MV-4-11 (cell line): ENCODE results near the gene TEX35.

Experiments
- DNase-seq: peaks from one replicate; lab custom pipeline; 2025; lab: John Stamatoyannopoulos, UW

TEX35 gene

GRCh38 chr1:178520803-178521202, 7.9 kb downstream of the TEX35 start:
- no peak for DNase-seq

GRCh38 chr1:178521241-178521640, 8.3 kb downstream of the TEX35 start:
- DNase-seq: no peak

GRCh38 chr1:178527117-178527516, 14.2 kb downstream of the TEX35 start:
- no peak for DNase-seq

GRCh38 chr1:178528228-178528952, 15.5 kb downstream of the TEX35 start:
- no peak for DNase-seq

- no peak for DNase-seq
These were observed 16.0 kb downstream of the TEX35 start for GRCh38 chr1:178528953-178529335.

DNA sequence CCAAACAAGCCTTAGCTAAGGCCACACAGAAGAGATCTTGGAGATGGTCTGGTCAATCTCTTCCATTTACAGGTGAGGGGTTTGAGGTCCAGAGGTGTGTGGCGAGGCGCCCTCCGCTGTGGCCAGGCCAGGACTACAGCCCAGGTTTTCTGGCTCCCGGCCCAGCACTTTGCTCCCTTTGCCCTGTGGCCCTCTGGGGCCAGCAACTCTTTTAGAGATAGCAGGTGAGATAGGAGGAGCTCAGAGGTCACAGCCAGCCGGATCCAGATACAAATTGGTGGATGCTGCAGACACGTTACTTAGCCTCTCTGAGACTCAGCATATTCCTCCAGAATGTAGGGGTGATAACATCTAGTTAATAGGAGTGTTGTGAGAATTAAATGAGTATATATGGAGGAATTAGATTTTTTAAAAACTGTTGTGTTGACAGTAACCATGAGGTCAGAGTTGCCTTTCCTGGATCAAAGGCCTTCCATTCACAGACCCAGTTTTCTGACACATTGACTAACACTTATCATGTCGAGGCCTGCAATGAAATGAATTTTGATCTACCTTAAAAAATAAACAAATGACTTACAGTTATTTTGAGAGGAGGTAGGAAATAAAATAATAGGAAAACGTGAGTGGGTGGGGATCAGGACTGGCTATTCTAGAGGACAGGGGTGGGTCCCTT, 16.6 kb downstream of the TEX35 start:
- DNase-seq: no peak

- no peak for DNase-seq
These were observed 17.1 kb downstream of the TEX35 start for GRCh38 chr1:178530037-178530402.

GRCh38 chr1:178530502-178530901, 17.6 kb downstream of the TEX35 start:
- no peak for DNase-seq

GRCh38 chr1:178531887-178532286, 19.0 kb downstream of the TEX35 start:
- no peak for DNase-seq

DNA sequence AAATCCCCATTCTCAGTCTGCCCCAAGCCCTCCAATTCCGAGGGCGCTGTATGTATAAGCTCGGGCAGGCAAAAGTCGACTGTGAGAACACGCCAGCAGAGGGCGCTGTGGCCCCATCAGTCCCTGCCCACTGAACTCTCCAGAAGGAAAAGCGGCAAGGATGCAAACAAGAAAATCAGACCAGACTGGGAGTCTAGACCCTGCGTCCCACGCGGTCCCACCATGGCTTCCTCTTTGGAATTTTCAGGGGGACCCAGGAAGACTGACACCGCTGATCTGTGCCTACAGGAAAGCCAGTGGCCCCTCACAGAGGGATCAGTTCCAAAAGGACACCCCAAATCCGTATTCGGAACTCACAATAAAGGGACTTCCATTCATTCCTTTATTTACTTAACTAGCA, 19.5 kb downstream of the TEX35 start:
- DNase-seq: peak; percentile 43

DNA sequence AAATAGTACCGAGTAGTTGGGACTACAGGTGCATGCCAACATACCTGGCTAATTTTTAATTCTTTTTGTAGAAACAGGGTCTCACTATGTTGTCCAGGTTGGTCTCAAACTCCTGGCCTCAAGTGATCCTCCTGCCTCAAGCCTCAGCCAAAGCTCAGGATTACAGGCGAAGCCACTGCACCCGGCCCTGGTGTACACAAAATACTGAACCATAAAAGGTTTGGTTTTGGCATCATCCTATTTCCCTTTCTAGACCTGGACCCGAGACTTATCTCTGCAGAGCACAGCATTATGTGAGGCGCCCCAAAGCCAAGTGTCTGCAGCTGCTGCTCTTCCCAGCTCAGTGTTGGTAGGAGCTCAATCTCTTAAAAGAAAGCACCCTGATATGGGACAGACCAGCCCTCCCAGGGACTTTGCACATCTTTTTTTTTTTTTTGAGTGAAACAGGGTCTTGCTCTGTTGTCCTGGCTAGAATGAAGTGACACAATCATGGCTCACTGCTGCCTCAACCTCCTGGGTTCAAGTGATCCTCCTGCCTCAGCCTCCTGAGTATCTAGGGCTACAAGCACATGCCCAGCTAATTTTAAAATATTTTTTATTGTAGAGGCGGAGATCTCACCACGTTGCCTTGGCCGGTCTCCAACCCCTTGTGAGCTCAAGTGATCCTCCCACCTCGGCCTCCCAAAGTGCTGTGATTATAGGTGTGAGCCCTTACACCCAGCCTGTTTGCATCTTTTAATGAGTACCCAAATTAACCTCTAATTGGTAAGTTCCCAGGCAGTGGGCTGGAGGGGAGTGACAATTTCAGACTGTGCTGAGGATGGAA, 20.4 kb downstream of the TEX35 start:
- no peak for DNase-seq

- no peak for DNase-seq
These were observed 21.4 kb downstream of the TEX35 start for GRCh38 chr1:178534137-178534868.

DNA sequence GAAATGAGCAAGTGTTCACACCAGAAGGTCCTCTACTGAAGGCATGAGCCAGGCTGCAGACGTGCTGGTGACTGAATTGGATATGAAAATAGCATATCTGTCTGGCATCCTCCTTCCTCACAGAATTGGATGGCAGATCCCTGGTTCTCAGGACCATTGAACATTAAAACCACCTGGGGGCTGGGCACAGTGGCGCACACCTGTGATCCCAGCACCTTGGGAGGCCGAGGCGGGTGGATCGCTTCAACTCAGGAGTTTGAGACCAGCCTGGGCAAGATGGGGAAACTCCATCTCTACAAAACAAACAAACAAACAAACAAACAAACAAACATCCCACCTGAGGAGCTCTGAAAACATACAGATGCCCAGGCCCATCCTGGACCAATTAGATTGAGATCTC, 23.4 kb downstream of the TEX35 start:
- DNase-seq: no peak

GRCh38 chr1:178536844-178537371, 24.0 kb downstream of the TEX35 start:
- DNase-seq: no peak

GRCh38 chr1:178537382-178538090, 24.6 kb downstream of the TEX35 start:
- DNase-seq: no peak

DNA sequence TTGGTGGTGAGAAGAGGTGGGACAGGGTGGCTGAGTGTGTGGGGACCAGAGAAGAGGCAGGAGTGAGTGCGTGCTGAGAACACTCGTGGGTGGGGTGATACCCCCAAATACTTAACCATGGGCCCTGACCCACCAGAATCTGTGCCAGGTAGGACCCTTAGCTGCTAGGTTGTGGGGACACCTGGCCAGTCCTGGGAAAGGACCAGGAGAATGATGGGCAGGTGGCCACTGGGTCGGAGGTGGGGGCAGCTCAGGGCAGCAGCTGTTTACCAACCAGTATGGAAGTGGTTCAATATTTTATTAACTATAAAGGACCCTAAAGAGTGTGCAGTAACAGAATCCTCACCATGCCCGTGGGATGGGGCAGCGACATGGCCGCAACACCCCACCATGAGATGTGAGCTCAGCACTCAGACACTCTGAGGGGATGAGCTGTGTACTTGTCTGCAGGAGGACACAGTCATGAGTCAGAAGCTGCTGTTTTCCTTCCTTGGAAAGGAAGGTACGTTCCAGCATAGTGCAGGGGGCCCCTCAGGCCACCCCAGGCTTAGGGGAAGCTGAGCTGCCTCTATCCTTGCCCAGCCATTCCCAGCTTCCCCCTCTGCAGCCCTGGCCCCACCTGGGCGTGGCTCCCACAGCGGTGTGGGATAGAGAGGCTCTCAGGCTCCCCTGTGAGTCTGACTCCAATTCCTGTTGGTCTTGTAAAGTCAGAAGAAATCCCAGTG, 25.4 kb downstream of the TEX35 start:
- DNase-seq: no peak

GRCh38 chr1:178539291-178539690, 26.4 kb downstream of the TEX35 start:
- no peak for DNase-seq

DNA sequence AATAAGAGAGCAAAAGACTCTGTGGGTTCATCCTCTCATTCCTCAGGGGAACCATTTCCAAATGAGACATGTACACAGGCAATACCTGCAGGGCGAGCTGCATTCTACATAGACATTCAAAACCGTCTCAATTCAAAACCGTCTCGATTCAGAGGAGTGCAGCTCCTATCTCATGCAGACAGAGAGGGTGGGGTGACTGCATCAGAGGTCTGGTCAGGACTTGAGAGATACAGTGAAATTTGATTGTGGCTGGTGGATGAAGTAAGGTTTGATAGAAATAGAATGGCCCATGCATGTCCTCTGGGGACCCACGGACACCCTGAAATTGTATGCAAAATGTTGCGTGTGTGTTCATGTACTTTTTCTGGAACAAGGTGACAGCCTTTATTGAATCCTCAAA, 27.3 kb downstream of the TEX35 start:
- no peak for DNase-seq

DNA sequence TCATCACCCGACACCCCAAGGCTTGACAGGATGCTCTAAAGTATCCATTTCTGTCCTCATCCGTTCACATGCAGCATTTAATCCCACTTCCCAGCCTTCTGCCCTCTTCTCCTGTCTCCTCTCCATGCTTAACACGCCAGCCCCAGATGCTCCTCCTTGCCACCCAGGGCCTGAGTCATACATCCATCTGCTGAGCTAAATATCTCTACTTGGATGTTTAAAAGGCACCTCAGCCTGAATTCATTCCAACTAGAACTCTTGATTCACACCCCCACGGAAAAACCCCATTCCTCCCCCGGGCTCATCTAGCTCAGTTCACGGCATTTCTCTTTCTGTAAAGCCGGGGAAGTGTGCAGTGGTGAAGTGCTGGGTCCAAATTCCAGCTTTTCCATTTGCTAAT, 27.7 kb downstream of the TEX35 start:
- DNase-seq: no peak

- DNase-seq: no peak
These were observed 28.5 kb downstream of the TEX35 start for GRCh38 chr1:178541379-178541778.
